GM10847 (cell line): ENCODE data around the gene USP2.

ENCODE experiments used
- POLR2A ChIP-seq: IDR thresholded peaks from 2 replicates; pipeline ENCODE4 v1.6.1; 2011; ENCODE audit not compliant: insufficient read length; ENCODE audit errors: extremely low read depth

The USP2 gene

DNA sequence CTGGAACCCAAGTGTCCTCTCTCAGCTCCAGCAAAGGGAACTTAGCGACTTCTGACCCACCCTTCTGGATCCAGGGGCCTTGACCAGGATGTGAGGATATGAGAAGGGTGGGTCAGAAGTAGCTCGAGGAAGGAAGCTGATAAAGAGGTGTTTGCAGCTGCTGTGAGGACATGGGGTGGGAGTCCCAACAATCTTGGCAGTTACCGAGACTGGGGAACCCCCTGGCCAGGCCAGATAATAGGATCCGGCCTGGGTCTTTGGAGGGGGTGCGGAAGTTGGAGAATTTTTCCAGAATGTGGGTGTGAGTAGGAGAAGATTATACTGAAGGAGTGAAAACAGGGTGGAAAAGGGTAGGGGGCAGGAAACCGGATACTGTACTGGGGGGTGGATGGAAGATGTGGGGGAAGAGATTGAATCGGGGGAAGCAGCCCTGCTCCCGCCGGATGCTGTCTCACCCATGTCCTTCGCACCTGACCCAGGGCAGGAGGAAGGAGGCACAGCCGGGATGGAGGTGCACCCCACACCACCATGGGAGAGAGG, 61.7 kb downstream of the USP2 start:
- TF ChIP-seq POLR2A = no peak

DNA sequence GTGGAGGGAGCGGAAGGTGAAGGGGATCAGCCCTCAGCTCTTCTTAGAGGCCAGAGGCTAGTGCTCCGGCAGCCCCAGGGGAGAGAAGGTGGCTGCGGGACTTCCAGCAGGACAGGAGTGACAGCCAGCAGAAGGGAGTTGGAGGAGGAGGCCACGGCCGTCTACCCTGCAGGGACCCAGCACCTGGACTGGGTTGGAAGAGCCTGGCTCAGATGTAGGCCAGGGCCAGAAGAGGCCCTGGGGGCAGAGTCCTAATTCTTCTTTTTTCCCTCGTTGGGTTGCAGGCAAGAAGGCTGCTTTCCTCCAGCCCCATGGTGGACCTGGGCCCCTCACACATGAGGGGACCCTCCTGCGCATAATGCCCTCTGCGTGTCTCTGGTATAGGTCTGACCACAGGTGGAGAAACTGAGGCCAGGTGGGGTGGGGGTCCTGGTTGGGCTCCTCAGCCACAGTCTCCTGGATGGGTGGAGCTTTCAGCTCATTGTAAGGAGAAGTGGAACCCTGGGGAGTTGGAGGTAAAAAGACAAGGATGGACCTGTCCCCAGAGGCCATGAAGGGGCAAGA, 62.3 kb downstream of the USP2 start:
- TF ChIP-seq POLR2A = no peak

DNA sequence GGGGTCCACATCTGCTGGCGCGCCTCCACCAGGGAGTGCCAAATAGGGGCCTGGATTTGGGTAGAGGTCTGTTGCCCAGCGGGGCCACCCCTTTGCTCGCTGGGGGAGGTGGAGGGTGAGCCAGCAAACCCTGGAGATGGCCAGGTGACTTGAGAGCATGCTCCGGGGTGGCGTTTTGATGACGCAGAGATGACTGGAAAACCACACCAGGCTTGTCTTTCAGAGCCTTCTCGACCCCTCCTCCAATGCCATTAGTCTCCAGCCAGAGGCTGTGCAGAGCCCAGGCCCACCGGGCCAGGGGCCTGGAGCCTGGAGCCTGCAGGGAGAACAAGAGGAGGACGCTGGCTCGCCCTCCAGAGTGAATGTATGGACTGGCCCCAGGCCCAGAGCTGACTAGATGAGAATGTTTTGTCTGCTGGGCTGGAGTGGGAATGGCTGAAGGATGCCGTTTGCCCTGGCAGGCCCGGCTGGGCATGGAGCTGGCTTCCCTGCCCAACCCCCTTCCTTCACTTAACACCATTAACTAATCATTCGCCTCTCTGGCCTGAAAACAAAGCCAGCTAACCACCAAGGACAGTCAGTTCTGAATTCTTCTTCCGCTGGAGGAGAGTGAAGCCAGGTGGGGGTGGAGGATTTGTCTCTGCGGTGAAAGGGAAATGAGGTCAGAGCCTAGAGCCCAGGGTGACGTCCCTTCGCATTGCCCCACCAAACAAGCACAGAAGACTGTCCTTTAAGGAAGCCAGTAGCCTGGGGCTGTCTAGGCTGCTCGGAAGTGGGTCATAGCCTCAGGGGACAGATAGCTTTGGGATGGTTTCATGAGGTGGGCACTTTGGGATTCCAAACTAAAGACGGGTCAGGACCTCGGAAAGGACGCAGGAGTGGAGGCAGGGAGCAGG, 63.0 kb downstream of the USP2 start:
- no peak for TF ChIP-seq POLR2A

DNA sequence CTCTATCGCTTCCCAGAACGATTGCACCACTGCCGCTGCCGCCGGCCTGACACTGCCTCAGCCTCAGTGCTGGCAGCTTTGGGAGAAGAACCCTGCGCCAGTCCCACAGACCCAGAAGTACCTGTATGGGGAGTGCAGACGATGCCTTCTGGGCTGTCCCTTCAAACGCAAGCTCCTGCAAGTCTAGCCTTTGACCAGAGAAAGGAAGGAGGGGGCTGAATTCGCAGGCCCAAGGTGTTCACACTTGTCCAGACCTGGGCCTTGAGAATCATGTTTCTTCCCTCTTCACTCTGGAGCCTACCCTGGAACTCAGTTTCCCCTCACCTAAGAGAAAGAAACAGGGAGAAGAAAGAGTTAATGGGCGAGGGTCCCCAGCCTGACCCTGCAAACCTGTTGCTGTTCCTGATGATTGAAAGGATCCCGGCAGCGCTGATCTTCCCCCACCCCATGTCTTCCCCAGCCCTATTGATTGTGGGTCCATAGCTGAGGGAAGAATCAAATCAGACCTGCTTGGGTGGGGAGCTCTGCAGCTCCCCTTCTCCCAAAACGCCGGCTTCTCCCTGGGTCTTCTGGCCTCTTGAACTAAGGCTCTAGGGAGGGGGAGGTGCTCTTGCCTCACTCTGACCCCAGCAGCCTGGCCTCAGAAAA, 63.8 kb downstream of the USP2 start:
- TF ChIP-seq POLR2A = no peak

DNA sequence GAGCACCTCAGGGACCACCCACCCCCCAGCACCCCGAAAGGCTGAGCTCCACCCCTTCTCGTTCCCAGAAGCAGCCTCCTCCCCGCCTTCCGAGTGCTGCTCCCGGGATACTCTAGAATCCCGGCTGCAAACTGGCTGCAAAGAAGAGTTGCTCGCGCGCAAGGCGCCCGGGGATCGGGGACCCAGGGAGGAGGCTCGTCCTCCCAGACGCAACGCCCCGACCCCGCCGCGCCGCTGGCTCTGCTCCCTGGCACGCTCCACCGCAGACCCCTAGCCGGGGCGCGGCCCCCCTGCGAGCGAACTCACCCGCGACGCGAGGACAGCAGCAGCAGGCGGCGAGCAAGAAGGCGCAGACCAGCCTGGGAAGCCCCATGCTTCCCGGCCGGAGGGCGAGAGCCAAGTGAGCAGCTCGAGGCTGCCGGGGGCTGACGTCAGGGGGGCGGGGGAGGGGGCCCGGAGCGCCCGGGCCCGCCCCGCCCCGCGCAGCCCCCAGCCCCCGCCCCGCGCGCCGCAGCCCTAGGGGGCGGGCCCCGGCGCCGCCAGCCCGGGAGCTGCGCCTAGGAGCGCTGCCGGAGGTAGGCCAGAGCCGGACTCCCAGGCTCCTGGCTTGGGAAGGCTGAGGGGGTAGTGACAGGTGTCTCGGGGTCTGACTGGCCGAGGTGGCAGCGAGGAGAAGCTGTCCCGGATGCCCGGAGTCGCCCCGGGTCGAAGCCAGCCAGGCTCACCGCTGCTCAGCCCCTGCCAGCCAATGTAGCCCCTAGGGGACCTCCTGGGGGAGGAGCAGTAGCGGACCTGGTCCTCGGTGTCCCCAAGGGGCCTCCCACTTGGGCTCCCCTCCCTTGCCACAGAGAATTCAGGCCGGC, 64.5 kb downstream of the USP2 start, which contains the start of gene MCAM:
MCAM (minus strand) TSS at position 402 of the 863 bp plus-strand sequence; CDS start at position 373, 29 bp downstream.
- TF ChIP-seq POLR2A = peak; percentile 17

DNA sequence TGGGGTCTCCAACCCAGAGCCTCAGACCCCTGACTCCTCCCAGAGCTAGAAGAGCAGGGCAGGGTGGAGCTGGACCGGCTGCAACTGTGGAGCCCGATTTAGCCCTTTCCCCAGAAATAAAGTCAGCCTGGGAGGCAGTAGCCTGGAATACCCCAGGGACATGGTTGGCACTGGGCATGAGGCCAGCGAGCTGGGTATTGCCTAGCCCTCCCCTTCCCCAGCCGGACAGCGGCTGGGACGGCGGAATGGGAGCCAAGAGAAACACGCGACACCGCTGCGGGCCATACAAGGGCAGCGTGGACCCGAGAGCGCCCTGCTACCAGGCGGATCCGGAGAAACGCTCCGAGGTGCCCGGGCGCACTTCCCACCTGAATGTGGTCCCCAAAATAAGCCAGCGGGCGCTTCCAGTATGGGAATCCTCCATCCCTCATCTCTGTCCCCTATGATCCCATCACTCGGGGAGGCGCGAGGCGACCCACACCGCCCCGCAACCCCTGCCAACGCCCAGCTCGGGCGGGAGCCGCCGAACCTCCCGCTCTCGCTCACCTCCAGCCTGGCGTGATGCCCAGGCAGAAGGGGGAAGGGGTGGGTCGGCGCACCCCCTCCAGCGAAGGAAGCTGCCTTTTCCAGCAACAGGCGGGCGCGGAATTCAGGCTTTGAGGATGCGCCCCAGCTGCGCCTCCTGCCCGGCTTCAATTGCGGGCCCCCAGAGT, 65.3 kb downstream of the USP2 start:
- TF ChIP-seq POLR2A = no peak

DNA sequence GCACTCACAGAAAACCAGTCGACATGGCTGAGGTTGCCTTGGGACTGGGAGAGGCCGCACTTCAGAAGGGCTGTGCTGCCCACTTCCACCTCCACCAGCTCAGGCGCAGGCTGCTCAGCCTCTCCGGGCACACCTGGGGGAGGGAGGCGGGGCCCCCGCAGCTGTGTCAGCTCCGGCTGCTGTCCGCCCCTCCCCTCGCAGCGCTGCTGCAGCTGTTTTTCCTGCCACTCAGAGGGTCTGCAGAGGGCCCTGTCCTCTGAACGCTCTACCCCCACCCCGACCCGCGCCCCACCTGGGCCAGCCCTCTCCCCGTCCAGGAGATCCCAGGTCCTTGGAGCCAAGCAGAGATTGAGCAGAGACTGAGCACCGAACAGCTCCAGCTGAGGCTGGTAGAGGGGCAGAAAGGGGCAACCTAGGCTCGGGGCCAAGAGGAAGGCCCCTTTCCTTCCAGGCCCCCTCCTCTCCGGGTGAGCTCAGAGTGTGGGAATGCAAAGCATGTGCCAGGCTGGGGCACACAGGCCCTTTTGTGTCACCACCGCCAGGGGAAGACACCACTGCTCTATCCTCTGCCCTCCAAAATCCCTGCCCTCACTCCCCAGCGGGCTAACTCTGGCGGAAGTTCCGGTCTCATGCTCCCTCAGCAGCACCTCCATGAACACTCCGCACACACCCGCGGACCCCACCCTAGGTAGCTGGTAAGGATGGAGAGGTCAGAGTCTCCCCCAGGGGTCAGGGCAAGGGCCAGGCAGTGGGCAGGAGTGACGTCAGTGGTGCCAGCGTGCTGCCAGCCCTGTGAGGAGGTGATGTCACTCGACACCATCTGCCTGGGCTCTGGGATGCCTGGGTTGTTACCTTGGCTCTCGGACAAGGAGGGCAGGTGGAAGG, 66.1 kb downstream of the USP2 start:
- no peak for TF ChIP-seq POLR2A

DNA sequence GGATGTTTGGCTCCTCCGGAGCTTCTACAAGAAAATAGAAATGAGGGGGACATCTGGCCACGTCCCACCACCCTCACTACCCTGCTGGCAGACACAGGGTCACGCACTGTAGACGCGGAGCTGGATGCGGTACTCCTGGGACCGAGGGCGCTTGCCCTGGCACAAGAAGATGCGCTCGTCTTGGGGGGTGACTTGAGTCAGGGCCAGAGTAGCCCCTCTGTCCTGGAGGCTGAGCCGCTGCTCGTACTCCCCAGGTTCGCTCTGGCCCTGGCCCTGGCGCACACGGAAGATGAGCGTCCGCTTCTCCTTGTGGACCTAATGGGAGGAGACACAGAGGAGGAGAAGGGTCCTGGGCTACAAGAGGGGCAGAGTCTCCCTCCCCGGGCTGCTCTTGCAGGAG, 66.8 kb downstream of the USP2 start:
- TF ChIP-seq POLR2A = no peak

DNA sequence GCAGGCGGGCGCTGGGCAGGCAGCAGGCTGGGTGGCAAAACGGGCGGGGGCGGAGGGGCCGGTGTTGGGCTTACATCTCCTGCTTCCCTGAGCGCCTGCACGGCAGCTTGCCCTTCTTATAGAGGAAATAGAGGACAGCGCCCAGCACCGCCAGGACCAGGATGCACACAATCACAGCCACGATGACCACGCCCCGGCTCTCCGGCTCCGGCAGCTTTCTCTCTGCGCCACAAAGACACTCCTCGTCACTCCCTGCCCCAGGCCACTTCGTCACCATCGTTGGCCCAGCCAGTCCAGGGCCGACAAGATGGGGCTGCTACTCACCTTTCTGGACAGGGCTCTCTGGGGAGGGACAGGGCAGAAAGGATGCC, 70.8 kb downstream of the USP2 start:
- no peak for TF ChIP-seq POLR2A

DNA sequence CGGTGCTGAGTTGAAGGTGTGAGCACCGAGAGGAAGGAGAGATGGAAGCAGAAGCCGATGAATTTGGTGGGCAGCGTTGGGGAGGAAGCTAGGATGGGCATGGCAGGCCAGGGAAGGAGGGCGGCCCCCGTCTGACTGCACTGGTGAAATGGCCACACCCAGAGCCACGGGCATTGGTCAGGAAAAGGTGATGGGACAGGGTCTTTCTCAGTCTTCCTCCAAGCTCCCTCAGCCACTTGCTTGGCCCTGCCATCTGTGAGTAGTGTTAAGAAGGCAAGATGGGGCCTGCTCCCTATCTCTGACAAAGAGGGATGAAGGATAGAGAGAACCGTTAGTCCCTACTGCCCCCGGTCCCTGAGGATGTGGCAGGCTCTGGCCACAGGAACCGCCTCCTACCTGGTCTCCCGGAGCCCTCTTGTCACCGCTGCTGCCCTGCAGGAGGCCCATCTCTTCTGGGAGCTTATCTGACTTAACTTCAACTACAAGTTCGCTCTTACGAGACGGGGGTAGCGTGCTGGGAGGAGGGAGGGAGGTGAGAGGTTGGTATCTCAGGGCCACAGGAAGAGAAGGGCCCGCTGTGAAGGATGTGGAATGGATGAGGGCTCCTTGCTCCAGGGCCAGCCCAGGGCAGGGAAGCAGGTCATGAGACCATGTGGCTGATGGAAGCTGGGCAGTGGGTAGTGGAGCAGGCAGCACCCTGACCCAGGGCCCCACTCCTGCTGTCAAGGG, 71.4 kb downstream of the USP2 start:
- TF ChIP-seq POLR2A = no peak

DNA sequence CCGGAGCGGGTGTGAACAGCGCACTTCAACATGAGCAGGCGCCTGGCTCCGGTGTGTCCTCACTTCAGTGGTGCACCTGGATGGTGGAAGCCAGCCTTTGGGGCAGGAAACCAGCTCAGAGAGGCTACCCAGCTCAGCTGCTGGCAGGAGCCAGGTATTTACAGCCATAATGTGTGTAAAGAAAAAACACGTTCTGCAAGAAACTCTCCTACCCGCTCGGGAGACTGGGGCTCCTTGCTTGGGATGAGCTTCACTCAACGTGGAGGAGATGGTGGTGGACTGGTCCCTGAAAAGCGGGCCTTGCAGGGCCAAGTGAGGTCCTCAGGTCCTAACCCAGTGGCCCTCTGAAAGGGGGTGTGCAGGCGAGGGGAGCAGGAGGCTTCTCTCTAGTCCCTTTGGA, 72.1 kb downstream of the USP2 start:
- TF ChIP-seq POLR2A = no peak

DNA sequence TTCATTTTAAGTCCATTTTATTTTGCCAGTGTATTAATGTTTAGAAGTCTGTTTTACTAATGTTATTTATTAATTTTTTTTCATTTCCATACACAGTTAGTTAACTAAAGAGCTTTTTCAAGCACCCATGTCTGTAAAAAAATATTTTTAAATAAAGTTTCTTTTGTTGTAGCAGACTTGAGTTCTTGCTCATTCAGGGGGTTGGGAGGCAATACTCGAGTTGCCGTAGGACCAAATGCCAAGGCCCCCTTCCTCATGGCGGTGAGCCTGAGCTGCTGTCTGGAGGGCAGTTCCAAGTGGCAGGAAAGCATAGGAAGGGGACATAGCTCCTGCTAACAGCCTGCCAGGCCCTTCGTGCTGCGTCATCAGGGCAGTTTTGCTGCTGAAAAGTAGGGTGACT, 73.5 kb downstream of the USP2 start:
- no peak for TF ChIP-seq POLR2A

DNA sequence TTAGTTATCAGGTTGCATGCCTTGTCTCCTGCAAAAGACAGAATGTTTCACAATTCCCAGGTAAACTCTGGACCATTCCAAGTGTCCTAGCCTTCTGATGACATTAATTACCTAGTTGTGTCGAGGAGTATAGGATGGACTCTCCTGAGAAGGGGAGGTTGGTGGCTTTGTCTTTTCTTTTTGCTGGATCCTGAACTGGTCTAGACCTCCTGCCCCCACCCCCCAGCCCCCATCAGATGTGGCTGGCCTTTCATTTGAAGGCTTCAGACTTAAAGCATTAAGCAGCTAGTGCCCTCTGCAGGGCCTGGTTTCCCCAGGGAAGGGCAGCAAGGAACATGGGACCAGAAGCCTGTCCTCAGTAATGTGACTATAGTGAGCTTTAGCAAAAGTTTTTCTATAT, 74.3 kb downstream of the USP2 start:
- TF ChIP-seq POLR2A = no peak
